ENCODE results near the gene ZFYVE19.

ZFYVE19 gene

GRCh38 chr15:40787344-40787841 is 19.5 kb upstream of the ZFYVE19 start:
- 0 out of 2 replicates have a peak, but pooled peaks cover 3% of the 10 kb centered on the region for H3K36me3 ChIP-seq (ENCODE audit: insufficient read depth, low read length)
- H3K27ac ChIP-seq = no peak overlapping the region
- no peak overlapping the region for H3K4me3 ChIP-seq
- no peaks in the 10 kb centered on the region for H3K9me3 ChIP-seq (ENCODE audit: low read depth, low read length)
- no peak overlapping the region for H3K9ac ChIP-seq (ENCODE audit: insufficient read length)
- no peak for DNase-seq (ENCODE audit: low read depth, low spot score)
- TF ChIP-seq FOXP2 (optimal IDR thresholded peaks at IDR 0.05; ENCODE audit: control extremely low read depth, extremely low read length, insufficient read depth) = no peak
- no peak for TF ChIP-seq EZH2 (IDR thresholded peaks at IDR 0.05)
- no peak for TF ChIP-seq POLR2AphosphoS5 (IDR thresholded peaks at IDR 0.05; ENCODE audit: borderline replicate concordance, low read depth, low read length)

GRCh38 chr15:40787991-40788390 is 18.9 kb upstream of the ZFYVE19 start:
- no peak for DNase-seq (ENCODE audit: low read depth, low spot score)
- TF ChIP-seq POLR2AphosphoS5 (IDR thresholded peaks at IDR 0.05; ENCODE audit: borderline replicate concordance, low read depth, low read length) (no peak), EZH2 (IDR thresholded peaks at IDR 0.05) (no peak), FOXP2 (optimal IDR thresholded peaks at IDR 0.05; ENCODE audit: control extremely low read depth, extremely low read length, insufficient read depth) (no peak)

GRCh38 chr15:40789119-40789518 is 17.8 kb upstream of the ZFYVE19 start:
- Histone ChIP-seq H3K4me3 (no peak overlapping the region), H3K36me3 (ENCODE audit: insufficient read depth, low read length) (0 out of 2 replicates have a peak, but pooled peaks cover 5% of the 10 kb centered on the region), H3K9me3 (ENCODE audit: low read depth, low read length) (no peaks in the 10 kb centered on the region), H3K27ac (no peak overlapping the region), H3K9ac (ENCODE audit: insufficient read length) (no peak overlapping the region)
- TF ChIP-seq EZH2 (IDR thresholded peaks at IDR 0.05) (no peak), POLR2AphosphoS5 (IDR thresholded peaks at IDR 0.05; ENCODE audit: borderline replicate concordance, low read depth, low read length) (no peak), FOXP2 (optimal IDR thresholded peaks at IDR 0.05; ENCODE audit: control extremely low read depth, extremely low read length, insufficient read depth) (no peak)
- no peak for DNase-seq (ENCODE audit: low read depth, low spot score)

More at GRCh38 chr15:40787991-40788390, 18.9 kb upstream of the ZFYVE19 start:
- Histone ChIP-seq H3K9me3 (ENCODE audit: low read depth, low read length) (no peaks in the 10 kb centered on the region), H3K9ac (ENCODE audit: insufficient read length) (no peak overlapping the region), H3K4me3 (no peak overlapping the region), H3K27ac (no peak overlapping the region), H3K36me3 (ENCODE audit: insufficient read depth, low read length) (0 out of 2 replicates have a peak, but pooled peaks cover 5% of the 10 kb centered on the region)

GRCh38 chr15:40789999-40790398 is 16.9 kb upstream of the ZFYVE19 start:
- Histone ChIP-seq H3K36me3 (ENCODE audit: insufficient read depth, low read length) (0 out of 2 replicates have a peak, but pooled peaks cover 5% of the 10 kb centered on the region), H3K9ac (ENCODE audit: insufficient read length) (no peak overlapping the region), H3K9me3 (ENCODE audit: low read depth, low read length) (no peaks in the 10 kb centered on the region), H3K27ac (no peak overlapping the region), H3K4me3 (no peak overlapping the region)
- no peak for TF ChIP-seq EZH2 (IDR thresholded peaks at IDR 0.05)
- no peak for TF ChIP-seq POLR2AphosphoS5 (IDR thresholded peaks at IDR 0.05; ENCODE audit: borderline replicate concordance, low read depth, low read length)
- TF ChIP-seq FOXP2 (optimal IDR thresholded peaks at IDR 0.05; ENCODE audit: control extremely low read depth, extremely low read length, insufficient read depth) = no peak
- no peak for DNase-seq (ENCODE audit: low read depth, low spot score)

- H3K27ac ChIP-seq = no peak overlapping the region
- no peak for DNase-seq (ENCODE audit: low read depth, low spot score)
- no peak overlapping the region for H3K9ac ChIP-seq (ENCODE audit: insufficient read length)
- TF ChIP-seq EZH2 (IDR thresholded peaks at IDR 0.05) (no peak), FOXP2 (optimal IDR thresholded peaks at IDR 0.05; ENCODE audit: control extremely low read depth, extremely low read length, insufficient read depth) (no peak), POLR2AphosphoS5 (IDR thresholded peaks at IDR 0.05; ENCODE audit: borderline replicate concordance, low read depth, low read length) (no peak)
- no peaks in the 10 kb centered on the region for H3K9me3 ChIP-seq (ENCODE audit: low read depth, low read length)
- 0 out of 2 replicates have a peak, but pooled peaks cover 5% of the 10 kb centered on the region for H3K36me3 ChIP-seq (ENCODE audit: insufficient read depth, low read length)
- H3K4me3 ChIP-seq = no peak overlapping the region
Observed at GRCh38 chr15:40790718-40791117, 16.2 kb upstream of the ZFYVE19 start.

- no peak overlapping the region for H3K27ac ChIP-seq
- H3K9ac ChIP-seq (ENCODE audit: insufficient read length) = no peak overlapping the region
- no peak overlapping the region for H3K4me3 ChIP-seq
- H3K9me3 ChIP-seq (ENCODE audit: low read depth, low read length) = no peaks in the 10 kb centered on the region
- DNase-seq (ENCODE audit: low read depth, low spot score) = no peak
- TF ChIP-seq POLR2AphosphoS5 (IDR thresholded peaks at IDR 0.05; ENCODE audit: borderline replicate concordance, low read depth, low read length) (no peak), EZH2 (IDR thresholded peaks at IDR 0.05) (no peak), FOXP2 (optimal IDR thresholded peaks at IDR 0.05; ENCODE audit: control extremely low read depth, extremely low read length, insufficient read depth) (no peak)
- H3K36me3 ChIP-seq (ENCODE audit: insufficient read depth, low read length) = 0 out of 2 replicates have a peak, but pooled peaks cover 5% of the 10 kb centered on the region
Observed at GRCh38 chr15:40792394-40792793, 14.5 kb upstream of the ZFYVE19 start.

GRCh38 chr15:40793216-40793989 is 13.5 kb upstream of the ZFYVE19 start:
- H3K36me3 ChIP-seq (ENCODE audit: insufficient read depth, low read length) = 0 out of 2 replicates have a peak, but pooled peaks cover 5% of the 10 kb centered on the region
- no peaks in the 10 kb centered on the region for H3K9me3 ChIP-seq (ENCODE audit: low read depth, low read length)
- H3K9ac ChIP-seq (ENCODE audit: insufficient read length) = no peak overlapping the region
- TF ChIP-seq EZH2 (IDR thresholded peaks at IDR 0.05) (no peak), FOXP2 (optimal IDR thresholded peaks at IDR 0.05; ENCODE audit: control extremely low read depth, extremely low read length, insufficient read depth) (no peak), POLR2AphosphoS5 (IDR thresholded peaks at IDR 0.05; ENCODE audit: borderline replicate concordance, low read depth, low read length) (no peak)
- DNase-seq (ENCODE audit: low read depth, low spot score) = no peak
- H3K4me3 ChIP-seq = no peak overlapping the region
- no peak overlapping the region for H3K27ac ChIP-seq

- Histone ChIP-seq H3K36me3 (ENCODE audit: insufficient read depth, low read length) (0 out of 2 replicates have a peak, but pooled peaks cover 5% of the 10 kb centered on the region), H3K27ac (0 out of 2 replicates have a peak overlapping the region, but pooled peaks have one; percentile 26), H3K9ac (ENCODE audit: insufficient read length) (no peak overlapping the region), H3K4me3 (no peak overlapping the region), H3K9me3 (ENCODE audit: low read depth, low read length) (no peaks in the 10 kb centered on the region)
- no peak for TF ChIP-seq EZH2 (IDR thresholded peaks at IDR 0.05)
- no peak for TF ChIP-seq FOXP2 (optimal IDR thresholded peaks at IDR 0.05; ENCODE audit: control extremely low read depth, extremely low read length, insufficient read depth)
- TF ChIP-seq POLR2AphosphoS5 (IDR thresholded peaks at IDR 0.05; ENCODE audit: borderline replicate concordance, low read depth, low read length) = no peak
- no peak for DNase-seq (ENCODE audit: low read depth, low spot score)
Observed at GRCh38 chr15:40796041-40796440, 10.8 kb upstream of the ZFYVE19 start.

Measured in SK-N-MC (cell line).